ENCODE measurements around the gene SLC2A1.
"Not testable (repeated sequence)": the region's sequence is repeated elsewhere in the genome, so short reads cannot be mapped to it uniquely, and the experiment has no call there.

The SLC2A1 gene

GRCh38 chr1:42929434-42930177 is 29.1 kb downstream of the SLC2A1 start:
- peak; percentile 31 for DNase-seq (ENCODE audit: low spot score)

- no peak for DNase-seq (ENCODE audit: low spot score)
These were observed 29.8 kb downstream of the SLC2A1 start for GRCh38 chr1:42928859-42929258.

GRCh38 chr1:42927920-42928505 is 30.7 kb downstream of the SLC2A1 start:
- DNase-seq (ENCODE audit: low spot score) = peak; percentile 49

GRCh38 chr1:42927274-42927841 is 31.3 kb downstream of the SLC2A1 start:
- peak; percentile 58 for DNase-seq (ENCODE audit: low spot score)

- DNase-seq (ENCODE audit: low spot score) = no peak
These were observed 31.8 kb downstream of the SLC2A1 start for GRCh38 chr1:42926879-42927242.

- DNase-seq (ENCODE audit: low spot score) = peak; percentile 63
These were observed 32.3 kb downstream of the SLC2A1 start for GRCh38 chr1:42926235-42926878.

GRCh38 chr1:42924851-42925760 is 33.6 kb downstream of the SLC2A1 start:
- DNase-seq (ENCODE audit: low spot score) = peak; percentile 89

GRCh38 chr1:42924082-42924850 is 34.4 kb downstream of the SLC2A1 start:
- peak; percentile 98 for DNase-seq (ENCODE audit: low spot score)

- peak; percentile 72 for DNase-seq (ENCODE audit: low spot score)
These were observed 35.1 kb downstream of the SLC2A1 start for GRCh38 chr1:42923367-42924081.

GRCh38 chr1:42922687-42923366 is 35.8 kb downstream of the SLC2A1 start:
- peak; percentile 92 for DNase-seq (ENCODE audit: low spot score)

GRCh38 chr1:42921769-42922168 is 36.9 kb downstream of the SLC2A1 start:
- peak; percentile 69 for DNase-seq (ENCODE audit: low spot score)

GRCh38 chr1:42919651-42920050 is 39.0 kb downstream of the SLC2A1 start:
- DNase-seq (ENCODE audit: low spot score) = not testable (repeated sequence)

GRCh38 chr1:42917241-42917495 is 41.5 kb downstream of the SLC2A1 start:
- DNase-seq (ENCODE audit: low spot score) = no peak

- DNase-seq (ENCODE audit: low spot score) = peak; percentile 6
These were observed 43.2 kb downstream of the SLC2A1 start for GRCh38 chr1:42915456-42915855.

GRCh38 chr1:42914092-42914627 is 44.5 kb downstream of the SLC2A1 start:
- peak; percentile 47 for DNase-seq (ENCODE audit: low spot score)

GRCh38 chr1:42913426-42914091 is 45.1 kb downstream of the SLC2A1 start:
- peak; percentile 86 for DNase-seq (ENCODE audit: low spot score)

- DNase-seq (ENCODE audit: low spot score) = no peak
These were observed 47.7 kb downstream of the SLC2A1 start for GRCh38 chr1:42910985-42911384.

GRCh38 chr1:42908046-42908445 is 50.6 kb downstream of the SLC2A1 start:
- DNase-seq (ENCODE audit: low spot score) = no peak

GRCh38 chr1:42904434-42904833 is 54.2 kb downstream of the SLC2A1 start:
- no peak for DNase-seq (ENCODE audit: low spot score)

Measured in hematopoietic multipotent progenitor cell treated with erythropoietin and hydrocortisone succinate and interleukin-3 and kit ligand, for 17 days (in vitro differentiated cells).